NCI-H526 treated with DMSO at 0.1 percent for 48 hours (cell line): ENCODE results near the gene CENPV.

Experiments used
- DNase-seq: peaks from one replicate; lab custom pipeline; 2025; lab: John Stamatoyannopoulos, UW

Gene CENPV

GRCh38 chr17:16361874-16362273 is 8.6 kb upstream of the CENPV start:
- DNase-seq: no peak

- DNase-seq: no peak
These were observed 5.1 kb upstream of the CENPV start for GRCh38 chr17:16358394-16358793.

GRCh38 chr17:16354585-16354984 is 1.3 kb upstream of the CENPV start:
- DNase-seq: no peak

GRCh38 chr17:16352667-16353316 is 477 bp downstream of the CENPV start:
- no peak for DNase-seq

- peak; percentile 38 for DNase-seq
These were observed 984 bp downstream of the CENPV start for GRCh38 chr17:16352303-16352666.

- no peak for DNase-seq
These were observed 1.4 kb downstream of the CENPV start for GRCh38 chr17:16351831-16352230.

GRCh38 chr17:16349431-16349830 is 3.8 kb downstream of the CENPV start:
- no peak for DNase-seq

GRCh38 chr17:16348586-16348985 is 4.7 kb downstream of the CENPV start:
- DNase-seq: no peak

- DNase-seq: no peak
These were observed 6.5 kb downstream of the CENPV start for GRCh38 chr17:16346721-16347271.

GRCh38 chr17:16345565-16345964 is 7.7 kb downstream of the CENPV start:
- DNase-seq: no peak

- DNase-seq: no peak
These were observed 9.7 kb downstream of the CENPV start for GRCh38 chr17:16343569-16343968.

GRCh38 chr17:16342979-16343378 is 10.3 kb downstream of the CENPV start:
- DNase-seq: no peak

GRCh38 chr17:16339959-16340358 is 13.3 kb downstream of the CENPV start:
- DNase-seq: no peak

GRCh38 chr17:16339402-16339801 is 13.9 kb downstream of the CENPV start:
- DNase-seq: no peak

- no peak for DNase-seq
These were observed 14.9 kb downstream of the CENPV start for GRCh38 chr17:16338391-16338790.

- no peak for DNase-seq
These were observed 23.6 kb downstream of the CENPV start for GRCh38 chr17:16329519-16330271.

- no peak for DNase-seq
These were observed 24.3 kb downstream of the CENPV start for GRCh38 chr17:16328997-16329396.

GRCh38 chr17:16327018-16327417 is 26.3 kb downstream of the CENPV start:
- no peak for DNase-seq

- DNase-seq: no peak
These were observed 27.3 kb downstream of the CENPV start for GRCh38 chr17:16325964-16326363.

GRCh38 chr17:16322636-16323035 is 30.6 kb downstream of the CENPV start:
- no peak for DNase-seq

- DNase-seq: no peak
These were observed 33.3 kb downstream of the CENPV start for GRCh38 chr17:16319969-16320368.

- no peak for DNase-seq
These were observed 38.4 kb downstream of the CENPV start for GRCh38 chr17:16314859-16315258.

- no peak for DNase-seq
These were observed 39.1 kb downstream of the CENPV start for GRCh38 chr17:16314189-16314588.
